Glutamatergic neuron (in vitro differentiated cells): Measurements from ENCODE around the gene CXCL1. TPM values are rescaled to one million over a fixed set of nuclear protein-coding genes. Genes with fewer than 3 reads are reported as not detected.

Source experiments
- DNase-seq: peaks from one replicate; pipeline ENCODE4 v3.0.0; 2022
- H3K27ac Mint-ChIP-seq: one replicate; pipeline ENCODE4 v1.8.0; 2020; ENCODE audit warnings: mild to moderate bottlenecking, mixed read lengths, inconsistent platforms; ENCODE audit not compliant: unreplicated experiment
- H3K27me3 Mint-ChIP-seq: one replicate; pipeline ENCODE4 v1.8.0; 2020; ENCODE audit warnings: mild to moderate bottlenecking, moderate library complexity, mixed read lengths, inconsistent platforms; ENCODE audit not compliant: unreplicated experiment
- H3K36me3 Mint-ChIP-seq: one replicate; pipeline ENCODE4 v1.8.0; 2020; ENCODE audit warnings: mild to moderate bottlenecking, mixed read lengths, inconsistent platforms; ENCODE audit not compliant: unreplicated experiment
- H3K4me1 Mint-ChIP-seq: one replicate; pipeline ENCODE4 v1.8.0; 2020; ENCODE audit warnings: mild to moderate bottlenecking, low read depth, mixed read lengths, inconsistent platforms; ENCODE audit not compliant: unreplicated experiment
- H3K4me3 Mint-ChIP-seq: one replicate; pipeline ENCODE4 v1.8.0; 2020; ENCODE audit warnings: mild to moderate bottlenecking, mixed read lengths, inconsistent platforms; ENCODE audit not compliant: unreplicated experiment
- H3K9me3 Mint-ChIP-seq: one replicate; pipeline ENCODE4 v1.8.0; 2020; ENCODE audit warnings: mild to moderate bottlenecking, moderate library complexity, mixed read lengths, inconsistent platforms; ENCODE audit not compliant: unreplicated experiment
- total RNA-seq: library from RNA; stranded (reverse); fragmentation: NEBNext Ultra II Directional; extraction: Animal tissue kit (Norgen Biotek cat#: 25700); gene quantifications from one replicate; pipeline ENCODE4 v1.2.1, GENCODE V29; 2021; ENCODE audit not compliant: unreplicated experiment
- TF ChIP-seq, protein P1 (sequence below): fragments of 200-600 bp; sonication (generic); IDR thresholded peaks from one replicate; pipeline ENCODE4 v1.5.0; 2021; ENCODE audit not compliant: partially characterized antibody, unreplicated experiment

The CXCL1 gene
- total RNA-seq, 1 donor from 2014 or later: not detected

DNA sequence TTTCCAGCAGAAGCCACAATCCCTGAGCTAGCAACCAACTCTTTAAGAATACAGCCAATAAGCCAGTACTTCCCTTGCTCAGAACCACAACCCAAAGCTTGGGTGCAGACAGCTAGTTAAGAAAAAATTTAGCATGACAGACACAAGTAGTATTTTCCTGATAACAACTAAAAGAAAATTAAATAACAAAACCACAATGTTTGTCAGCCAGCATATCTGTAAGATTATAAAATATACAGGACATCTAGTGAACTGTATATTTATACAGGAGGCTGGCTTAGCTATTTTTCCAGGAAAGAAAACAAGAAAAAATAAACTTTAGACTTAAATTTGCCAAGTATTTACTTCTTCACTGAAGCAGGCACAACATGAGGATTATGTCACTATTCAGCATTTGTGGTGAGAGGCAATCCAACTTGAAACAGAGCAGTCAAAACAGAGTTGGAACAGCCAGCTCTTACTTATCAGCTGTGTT, 9.5 kb upstream of the CXCL1 start:
- H3K27ac Mint-ChIP-seq: no peak overlapping the region
- TF ChIP-seq, protein P1, sequence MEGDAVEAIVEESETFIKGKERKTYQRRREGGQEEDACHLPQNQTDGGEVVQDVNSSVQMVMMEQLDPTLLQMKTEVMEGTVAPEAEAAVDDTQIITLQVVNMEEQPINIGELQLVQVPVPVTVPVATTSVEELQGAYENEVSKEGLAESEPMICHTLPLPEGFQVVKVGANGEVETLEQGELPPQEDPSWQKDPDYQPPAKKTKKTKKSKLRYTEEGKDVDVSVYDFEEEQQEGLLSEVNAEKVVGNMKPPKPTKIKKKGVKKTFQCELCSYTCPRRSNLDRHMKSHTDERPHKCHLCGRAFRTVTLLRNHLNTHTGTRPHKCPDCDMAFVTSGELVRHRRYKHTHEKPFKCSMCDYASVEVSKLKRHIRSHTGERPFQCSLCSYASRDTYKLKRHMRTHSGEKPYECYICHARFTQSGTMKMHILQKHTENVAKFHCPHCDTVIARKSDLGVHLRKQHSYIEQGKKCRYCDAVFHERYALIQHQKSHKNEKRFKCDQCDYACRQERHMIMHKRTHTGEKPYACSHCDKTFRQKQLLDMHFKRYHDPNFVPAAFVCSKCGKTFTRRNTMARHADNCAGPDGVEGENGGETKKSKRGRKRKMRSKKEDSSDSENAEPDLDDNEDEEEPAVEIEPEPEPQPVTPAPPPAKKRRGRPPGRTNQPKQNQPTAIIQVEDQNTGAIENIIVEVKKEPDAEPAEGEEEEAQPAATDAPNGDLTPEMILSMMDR: no peak
- DNase-seq: no peak
- H3K4me3 Mint-ChIP-seq: no peak overlapping the region
- H3K4me1 Mint-ChIP-seq: peaks cover 5% of the 10 kb centered on the region
- no peaks in the 10 kb centered on the region for H3K36me3 Mint-ChIP-seq
- no peaks in the 10 kb centered on the region for H3K9me3 Mint-ChIP-seq
- H3K27me3 Mint-ChIP-seq: no peaks in the 10 kb centered on the region

DNA sequence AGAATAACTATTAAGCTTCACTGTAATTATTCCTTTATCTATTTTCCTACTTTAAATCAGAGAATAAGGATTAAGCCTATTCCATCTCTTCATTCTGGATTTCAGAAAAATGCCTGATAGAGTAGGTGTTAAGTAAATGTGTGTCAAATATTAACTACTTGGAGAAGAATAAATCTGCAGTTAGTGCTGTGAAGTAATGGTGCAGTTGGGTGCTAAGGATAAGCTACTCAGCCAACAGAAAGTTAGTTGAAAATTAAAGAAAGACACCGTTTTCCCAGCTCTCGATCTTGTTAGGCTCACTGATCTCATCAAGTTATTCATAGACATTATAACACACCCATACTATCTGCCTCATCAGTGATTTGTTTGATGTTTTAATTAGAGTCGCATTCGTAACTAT, 9.0 kb upstream of the CXCL1 start:
- H3K27ac Mint-ChIP-seq: no peak overlapping the region

DNA sequence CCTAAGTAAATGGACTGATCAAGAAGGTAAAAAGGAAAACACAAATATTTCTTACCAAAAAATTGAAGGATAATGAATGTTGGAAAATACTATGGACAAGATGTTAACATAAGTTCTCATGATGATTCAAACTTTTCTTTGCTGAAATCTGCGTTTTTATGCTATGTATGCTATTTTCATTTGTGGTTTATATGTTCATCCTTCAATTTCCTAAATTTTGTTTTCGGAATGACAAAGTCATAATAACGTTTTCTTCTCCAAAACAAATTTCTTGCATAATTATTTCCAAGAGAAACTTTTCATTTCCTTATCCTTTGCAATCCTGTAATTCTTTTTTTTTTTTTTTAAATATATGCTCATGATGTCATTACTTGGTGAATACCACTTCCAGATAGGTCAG, 8.3 kb upstream of the CXCL1 start:
- Mint-ChIP-seq H3K36me3 (no peaks in the 10 kb centered on the region), H3K4me1 (peaks cover 5% of the 10 kb centered on the region), H3K27ac (no peak overlapping the region), H3K27me3 (no peaks in the 10 kb centered on the region), H3K4me3 (no peak overlapping the region), H3K9me3 (no peaks in the 10 kb centered on the region)
- TF ChIP-seq, protein P1: no peak
- no peak for DNase-seq

More for the DNA sequence above, 9.0 kb upstream of the CXCL1 start:
- Mint-ChIP-seq H3K36me3 (no peaks in the 10 kb centered on the region), H3K4me1 (peaks cover 5% of the 10 kb centered on the region), H3K4me3 (no peak overlapping the region), H3K9me3 (no peaks in the 10 kb centered on the region), H3K27me3 (no peaks in the 10 kb centered on the region)
- no peak for DNase-seq
- TF ChIP-seq, protein P1: no peak

DNA sequence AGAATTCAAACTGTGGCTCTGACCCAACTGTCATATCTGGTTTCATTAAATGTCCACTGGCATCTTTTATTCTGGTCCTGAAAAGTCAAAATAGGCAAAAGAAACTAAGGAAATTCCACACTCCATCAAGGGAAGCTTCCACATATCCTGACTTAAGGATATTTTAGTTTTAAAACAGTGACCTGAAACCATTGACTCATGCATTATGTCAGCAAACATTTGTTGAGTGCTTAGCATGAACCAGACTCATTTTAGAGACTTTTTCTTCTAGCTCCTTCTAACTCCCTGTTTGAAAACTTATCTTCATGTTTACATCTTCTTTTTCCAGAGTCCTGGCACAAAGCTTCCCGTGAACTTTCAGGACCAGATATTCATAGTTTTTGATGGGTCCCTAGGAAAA, 6.9 kb upstream of the CXCL1 start:
- Mint-ChIP-seq H3K27me3 (no peaks in the 10 kb centered on the region), H3K4me1 (peaks cover 5% of the 10 kb centered on the region), H3K4me3 (no peak overlapping the region), H3K27ac (no peak overlapping the region), H3K36me3 (no peaks in the 10 kb centered on the region), H3K9me3 (no peaks in the 10 kb centered on the region)
- TF ChIP-seq, protein P1: no peak
- DNase-seq: no peak

DNA sequence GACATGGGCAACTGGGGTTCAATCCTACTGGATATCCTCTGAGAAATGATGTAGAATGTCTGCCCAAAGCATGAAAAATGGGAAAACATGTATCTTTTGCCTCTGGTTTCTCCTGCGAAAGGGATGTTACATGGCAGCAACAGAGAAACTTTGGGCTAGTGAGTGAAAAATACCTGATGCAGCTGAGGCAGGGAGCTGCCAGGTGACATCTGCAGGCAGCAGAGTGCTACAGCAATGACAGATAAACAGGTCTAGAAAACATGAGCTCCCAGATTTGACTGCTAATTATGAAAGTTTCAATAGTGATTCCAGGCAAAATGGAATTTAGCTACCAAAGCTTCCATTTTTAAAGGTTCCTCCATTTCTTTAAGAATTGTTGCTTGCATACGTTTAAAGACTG, 4.8 kb upstream of the CXCL1 start:
- TF ChIP-seq, protein P1: no peak
- H3K4me1 Mint-ChIP-seq: peaks cover 5% of the 10 kb centered on the region
- no peak overlapping the region for H3K4me3 Mint-ChIP-seq
- no peak overlapping the region for H3K27ac Mint-ChIP-seq
- DNase-seq: no peak
- H3K9me3 Mint-ChIP-seq: no peaks in the 10 kb centered on the region
- no peaks in the 10 kb centered on the region for H3K36me3 Mint-ChIP-seq
- peaks cover 4% of the 10 kb centered on the region for H3K27me3 Mint-ChIP-seq
